A549 (cell line): ENCODE results near the gene NUFIP2. TPM values are rescaled to one million over a fixed set of nuclear protein-coding genes. Genes with fewer than 3 reads are reported as not detected.

Experiments
- ATAC-seq, 2 experiments: fragments of 200-7000 bp in 1 of 2; fragments of >200 bp in 1 of 2; cut with Nextera tagmentation in 1 of 2; cut with Tn5 transposase in 1 of 2; 3 replicates each; pipeline versions ENCODE4 v1.8.0 to v1.9.1; 2018 to 2020; ENCODE audit warnings: mild to moderate bottlenecking in 1 of 2, moderate library complexity in 1 of 2
- CTCF ChIA-PET: fragments of 300-600 bp; sonication (Branson Sonifier 250); formaldehyde crosslinking; extraction: SDS; loops from one replicate; lab custom pipeline; 2021; ENCODE audit warnings: antibody characterized with exemption, inconsistent platforms; lab: Yijun Ruan, JAX
- POLR2A ChIA-PET: fragments of 350-600 bp; formaldehyde crosslinking; extraction: SDS; loops from one replicate; lab custom pipeline; 2021; ENCODE audit warnings: antibody characterized with exemption, inconsistent platforms; lab: Yijun Ruan, JAX
- DNase-seq, 2 experiments: peaks; one replicate each; pipeline versions ENCODE4 v3.0.0 to v3.0.0-alpha.2; 2011 to 2016; ENCODE audit warnings: low read depth in 1 of 2, low spot score in 1 of 2
- FAIRE-seq: peaks from 2 replicates; lab custom pipeline; 2011; peaks lifted over from hg19 to GRCh38; lab: Jason Lieb, UNC
- H3K27ac ChIP-seq, 2 experiments: fragments of >200 bp; sonication (Bioruptor Twin); formaldehyde crosslinking; 3 replicates each; pipeline ENCODE4 v1.5.1; 2016 to 2017
- H3K4me1 ChIP-seq: fragments of >200 bp; sonication (Bioruptor Twin); formaldehyde crosslinking; 3 replicates; pipeline ENCODE4 v1.6.1; 2016
- H3K4me2 ChIP-seq: fragments of >200 bp; sonication (Bioruptor Twin); formaldehyde crosslinking; 3 replicates; pipeline ENCODE4 v1.6.1; 2016
- H3K4me3 ChIP-seq: fragments of >200 bp; sonication (Bioruptor Twin); formaldehyde crosslinking; 3 replicates; pipeline ENCODE4 v1.5.1; 2016
- H3K9me3 ChIP-seq: fragments of >200 bp; sonication (Bioruptor Twin); formaldehyde crosslinking; 3 replicates; pipeline ENCODE4 v1.6.1; 2016
- BCL3 ChIP-seq: fragments of >200 bp; sonication (Bioruptor Twin); formaldehyde crosslinking; IDR thresholded peaks from 3 replicates; pipeline ENCODE4 v1.6.1; 2016
- BHLHE40 ChIP-seq: IDR thresholded peaks from 2 replicates; pipeline ENCODE4 v1.6.1; 2012; ENCODE audit warnings: low read depth, low read length, inconsistent platforms
- CBX2 ChIP-seq: fragments of 200-600 bp; sonication (generic); IDR thresholded peaks from 2 replicates; pipeline ENCODE4 v1.6.1; 2016; ENCODE audit warnings: low read depth, mild to moderate bottlenecking, borderline replicate concordance
- CTCF ChIP-seq: fragments of >200 bp; sonication (Bioruptor Twin); formaldehyde crosslinking; IDR thresholded peaks from 3 replicates; pipeline ENCODE4 v1.5.1; 2016
- E2F6 ChIP-seq: IDR thresholded peaks from 2 replicates; pipeline ENCODE4 v1.6.1; 2012; ENCODE audit warnings: low read depth, borderline replicate concordance
- EHF ChIP-seq: fragments of 250-450 bp; sonication (Bioruptor Pico); IDR thresholded peaks from 2 replicates; pipeline ENCODE4 v1.5.0; 2020; ENCODE audit warnings: mild to moderate bottlenecking
- ESRRA ChIP-seq: fragments of 150-350 bp; IDR thresholded peaks from 2 replicates; pipeline ENCODE4 v1.6.1; 2014; ENCODE audit warnings: mild to moderate bottlenecking, low read length, borderline replicate concordance
- FOXS1 ChIP-seq: fragments of 250-450 bp; sonication (Bioruptor Pico); IDR thresholded peaks from 2 replicates; pipeline ENCODE4 v1.5.0; 2020; ENCODE audit warnings: mild to moderate bottlenecking, moderate library complexity
- GATA3 ChIP-seq: IDR thresholded peaks from 2 replicates; pipeline ENCODE4 v1.6.1; 2012; ENCODE audit warnings: borderline replicate concordance
- HES2 ChIP-seq: fragments of >200 bp; sonication (Bioruptor Twin); formaldehyde crosslinking; IDR thresholded peaks from 2 replicates; pipeline ENCODE4 v1.6.1; 2016
- KDM1A ChIP-seq: fragments of 200-600 bp; sonication (generic); IDR thresholded peaks from 2 replicates; pipeline ENCODE4 v1.6.1; 2016; ENCODE audit warnings: low read depth, mild to moderate bottlenecking
- NPAS2 ChIP-seq: fragments of 250-450 bp; sonication (Bioruptor Pico); IDR thresholded peaks from 2 replicates; pipeline ENCODE4 v1.8.0; 2022; ENCODE audit warnings: mild to moderate bottlenecking, moderate library complexity, borderline replicate concordance
- POLR2AphosphoS2 ChIP-seq: conservative IDR thresholded peaks from 2 replicates; pipeline ENCODE4 v1.6.1; 2012; ENCODE audit warnings: low read length, improper control_type of control experiment, inconsistent platforms
- RFX5 ChIP-seq: fragments of 450-650 bp; IDR thresholded peaks from 2 replicates; pipeline ENCODE4 v1.7.1; 2014; ENCODE audit warnings: antibody characterized with exemption, mild to moderate bottlenecking, moderate library complexity
- RNF2 ChIP-seq: fragments of 200-600 bp; sonication (generic); IDR thresholded peaks from 2 replicates; pipeline ENCODE4 v1.6.1; 2016; ENCODE audit warnings: low read depth, mild to moderate bottlenecking, antibody characterized with exemption, moderate library complexity, borderline replicate concordance
- TFCP2L1 ChIP-seq: fragments of 250-450 bp; sonication (Bioruptor Pico); IDR thresholded peaks from 2 replicates; pipeline ENCODE4 v1.5.0; 2021; ENCODE audit warnings: mild to moderate bottlenecking
- TP53 ChIP-seq: fragments of 250-450 bp; sonication (Bioruptor Pico); IDR thresholded peaks from 2 replicates; pipeline ENCODE4 v1.5.0; 2021; ENCODE audit warnings: mild to moderate bottlenecking, moderate library complexity
- USF2 ChIP-seq: fragments of 450-650 bp; IDR thresholded peaks from 2 replicates; pipeline ENCODE4 v1.6.1; 2014; ENCODE audit warnings: antibody characterized with exemption
- WGBS: methylation state at CpG from one replicate; pipeline ENCODE4 v1.1.6; 2017; ENCODE audit errors: missing lambda C conversion rate; 5-methylcytosine and 5-hydroxymethylcytosine counted together
- polyA plus RNA-seq, 4 experiments: library from polyadenylated mRNA; depleted of rRNA in 3 of 4; stranded (reverse); fragments of >200 nt; fragmentation: RNase III in 1 of 4; extraction: RNeasy Plus Mini Kit Qiagen cat#74134 plus additional on column Dnase treatment in 1 of 4; gene quantifications; 2 replicates in 3 of 4; 3 replicates in 1 of 4; pipeline ENCODE4 v1.2.3, GENCODE V29; 2011 to 2017

NUFIP2 gene
- polyA plus RNA-seq, 2 of the 4 experiments (the other 2 are of a cell fraction): 29.4 to 33.1 TPM

GRCh38 chr17:29210879-29211278, 83.1 kb downstream of the NUFIP2 start:
- whole genome bisulfite sequencing: 79% methylated on average over 2 of the region's 2 CpGs
- H3K27ac ChIP-seq: no peak overlapping the region
- no peak overlapping the region for H3K4me2 ChIP-seq

GRCh38 chr17:29209073-29209472, 84.9 kb downstream of the NUFIP2 start:
- no peak for DNase-seq
- TF ChIP-seq BHLHE40: no peak
- no peak for TF ChIP-seq POLR2AphosphoS2
- WGBS: 80% methylated on average over 5 of the region's 5 CpGs
- no peak overlapping the region for H3K27ac ChIP-seq
- H3K9me3 ChIP-seq: no peaks in the 10 kb centered on the region
- no peaks in the 10 kb centered on the region for H3K4me1 ChIP-seq
- no peak for FAIRE-seq
- no peak overlapping the region for H3K4me3 ChIP-seq
- ATAC-seq: no peak
- POLR2A ChIA-PET: interaction anchor here (0.6 kb wide), 1 partner anchor 37 kb away, joined by 4 read pairs; no protein-coding TSS in a partner anchor
- CTCF ChIA-PET: interaction anchor here (0.6 to 21.9 kb wide), 12 partner anchors 10 to 199 kb away, joined by 3 to 482 read pairs (median 5); partner anchors contain the start of gene MYO18A
- H3K4me2 ChIP-seq: no peak overlapping the region

More at GRCh38 chr17:29210879-29211278, 83.1 kb downstream of the NUFIP2 start:
- H3K4me1 ChIP-seq: no peaks in the 10 kb centered on the region
- TF ChIP-seq TP53 (CRISPR knock-in tag): no peak
- TF ChIP-seq, all 56 proteins: peak for 0
- H3K9me3 ChIP-seq: no peaks in the 10 kb centered on the region
- FAIRE-seq: no peak
- POLR2A ChIA-PET: interaction anchor here (0.7 kb wide), 1 partner anchor 56 kb away, joined by 3 read pairs; no protein-coding TSS in a partner anchor
- no peak for DNase-seq
- H3K4me3 ChIP-seq: no peak overlapping the region
- ATAC-seq: no peak
- CTCF ChIA-PET: interaction anchor here (1.2 to 21.9 kb wide), 7 partner anchors 8 to 94 kb away, joined by 3 to 482 read pairs (median 10); partner anchors contain the start of gene MYO18A

- ChIA-PET CTCF (interaction anchor here (1.4 to 21.9 kb wide), 9 partner anchors 10 to 242 kb away, joined by 3 to 482 read pairs (median 8); partner anchors contain the start of gene MYO18A), POLR2A (interaction anchor here (1.2 kb wide), 1 partner anchor 86 kb away, joined by 4 read pairs; the partner anchor contains the start of gene NUFIP2)
- 63% methylated on average over 2 of the region's 2 CpGs for WGBS
- Histone ChIP-seq H3K4me2 (no peak overlapping the region), H3K4me3 (no peak overlapping the region), H3K4me1 (no peaks in the 10 kb centered on the region), H3K27ac (no peak overlapping the region), H3K9me3 (no peaks in the 10 kb centered on the region)
- TF ChIP-seq POLR2AphosphoS2: no peak
- TF ChIP-seq ESRRA: no peak
- TF ChIP-seq NPAS2 (CRISPR knock-in tag): no peak
- TF ChIP-seq E2F6: no peak
- no peak for TF ChIP-seq RFX5
- no peak for TF ChIP-seq EHF (CRISPR knock-in tag)
- no peak for TF ChIP-seq RNF2
- no peak for TF ChIP-seq CBX2
- TF ChIP-seq BCL3: no peak
- no peak for TF ChIP-seq HES2
- no peak for TF ChIP-seq FOXS1 (CRISPR knock-in tag)
- no peak for TF ChIP-seq TFCP2L1 (CRISPR knock-in tag)
- TF ChIP-seq CTCF: no peak
- no peak for TF ChIP-seq KDM1A
- TF ChIP-seq USF2: no peak
- no peak for TF ChIP-seq GATA3
- FAIRE-seq (no peak), ATAC-seq (no peak), DNase-seq (no peak)
These were observed 86.0 kb downstream of the NUFIP2 start for GRCh38 chr17:29207975-29208374.

Other genes with a start within 250 kb of the NUFIP2 start
- 12.3 and 26.3 TPM in 2 replicates for gene MYO18A, start 113.8 kb downstream of the NUFIP2 start, polyA plus RNA-seq (2011; rRNA removed)
- gene MYO18A, start 113.8 kb downstream of the NUFIP2 start, polyA plus RNA-seq (2017; fragmentation: RNase III; extraction: RNeasy Plus Mini Kit Qiagen cat#74134 plus additional on column Dnase treatment): 22.4 to 29.7 TPM (median 28.4 TPM) in 3 replicates
- 0.10 TPM in 1 of 2 replicates, not detected in the other for gene CRYBA1, start 47.3 kb downstream of the NUFIP2 start, polyA plus RNA-seq (2011; rRNA removed)
- 0.12 TPM in 1 of 3 replicates, not detected in the others for gene CRYBA1, start 47.3 kb downstream of the NUFIP2 start, polyA plus RNA-seq (2017; fragmentation: RNase III; extraction: RNeasy Plus Mini Kit Qiagen cat#74134 plus additional on column Dnase treatment)
- gene TAOK1, start 96.2 kb upstream of the NUFIP2 start, polyA plus RNA-seq (2011; rRNA removed): 46.7 and 47.1 TPM in 2 replicates
- gene TAOK1, start 96.2 kb upstream of the NUFIP2 start, polyA plus RNA-seq (2017; fragmentation: RNase III; extraction: RNeasy Plus Mini Kit Qiagen cat#74134 plus additional on column Dnase treatment): 18.2 to 19.6 TPM (median 18.7 TPM) in 3 replicates